ENCODE results near the gene CPLX3. TPM values are rescaled to one million over a fixed set of nuclear protein-coding genes. Genes with fewer than 3 reads are reported as not detected.

CPLX3 gene
- total and polyA plus RNA-seq, 2 donors (not counting 3 experiments of a cell fraction or from before 2014, with no cell fraction given): not detected

GRCh38 chr15:74794248-74794969, 32.0 kb upstream of the CPLX3 start:
- H3K27me3 ChIP-seq (ENCODE audit: control insufficient read depth in 2 of 2, insufficient read depth in 2 of 2, low read length in 2 of 2): no peaks in the 10 kb centered on the region
- FAIRE-seq (no peak), DNase-seq (ENCODE audit: low read depth, low spot score) (no peak)
- no peak overlapping the region for H3K4me3 ChIP-seq (replicated peaks in 1 of 3; ENCODE audit: insufficient read depth in 1 of 3, low read depth in 1 of 3, low read length in 3 of 3)
- POLR2A ChIA-PET: interaction anchor here (0.6 kb wide), 1 partner anchor 155 kb away, joined by 3 read pairs; no protein-coding TSS in a partner anchor
- H3K4me1 ChIP-seq (ENCODE audit: control insufficient read depth, extremely low read depth, insufficient read depth, low read length): peaks cover 6% of the 10 kb centered on the region
- no peak overlapping the region for H3K4me2 ChIP-seq (ENCODE audit: insufficient read depth, low read length)
- no peaks in the 10 kb centered on the region for H3K9me3 ChIP-seq (replicated peaks; ENCODE audit: control insufficient read depth, insufficient read depth, low read length)
- no peak overlapping the region for H3K27ac ChIP-seq (ENCODE audit: insufficient read depth, low read depth, low read length)
- intact Hi-C loops (cut with micrococcal nuclease) (no loop called here), dilution Hi-C loops (cut with MboI; ENCODE audit: extremely low pct_ligation_motif_present, low sequenced_read_pairs) (no loop called here)
- peaks cover 0 to 7% of the 10 kb centered on the region in 2 experiments for H3K36me3 ChIP-seq (ENCODE audit: control insufficient read depth in 2 of 2, extremely low read depth in 1 of 2, insufficient read depth in 2 of 2, low read length in 2 of 2)
- no TSS peak for BruUV-seq (replicated peaks)
- H4K20me1 ChIP-seq (replicated peaks; ENCODE audit: control insufficient read depth, extremely low read depth, insufficient read depth, low read length): no peaks in the 10 kb centered on the region
- CTCF ChIA-PET: interaction anchor here (1.3 to 6.5 kb wide), 8 partner anchors 10 to 160 kb away, joined by 3 to 69 read pairs (median 10); partner anchors contain the start of gene CSK
- peaks cover 68% of the 10 kb centered on the region for H3K79me2 ChIP-seq (ENCODE audit: control insufficient read depth, insufficient read depth, low read length)
- H2AFZ ChIP-seq (ENCODE audit: low read depth, low read length): no peak overlapping the region
- TF ChIP-seq FOS (IDR thresholded peaks at IDR 0.05; ENCODE audit: borderline replicate concordance, insufficient read depth, low read length) (no peak), EZH2 (IDR thresholded peaks at IDR 0.05; ENCODE audit: borderline replicate concordance, low read depth, low read length, severe bottlenecking) (no peak)
- H3K9ac ChIP-seq (replicated peaks; ENCODE audit: extremely low read depth, insufficient read depth, low read length): no peak overlapping the region
- H3K9me1 ChIP-seq (replicated peaks; ENCODE audit: control insufficient read depth, extremely low read depth, insufficient read depth, low read length): no peaks in the 10 kb centered on the region

- Histone ChIP-seq H3K9ac (replicated peaks; ENCODE audit: extremely low read depth, insufficient read depth, low read length) (no peak overlapping the region), H3K9me1 (replicated peaks; ENCODE audit: control insufficient read depth, extremely low read depth, insufficient read depth, low read length) (no peaks in the 10 kb centered on the region), H3K27ac (ENCODE audit: insufficient read depth, low read depth, low read length) (no peak overlapping the region), H4K20me1 (replicated peaks; ENCODE audit: control insufficient read depth, extremely low read depth, insufficient read depth, low read length) (no peaks in the 10 kb centered on the region), H3K9me3 (replicated peaks; ENCODE audit: control insufficient read depth, insufficient read depth, low read length) (no peaks in the 10 kb centered on the region), H3K79me2 (ENCODE audit: control insufficient read depth, insufficient read depth, low read length) (peaks cover 62% of the 10 kb centered on the region), H3K4me2 (ENCODE audit: insufficient read depth, low read length) (no peak overlapping the region), H3K4me3 (replicated peaks in 1 of 3; ENCODE audit: insufficient read depth in 1 of 3, low read depth in 1 of 3, low read length in 3 of 3) (no peak overlapping the region), H3K27me3 (ENCODE audit: control insufficient read depth in 2 of 2, insufficient read depth in 2 of 2, low read length in 2 of 2) (no peaks in the 10 kb centered on the region), H3K4me1 (ENCODE audit: control insufficient read depth, extremely low read depth, insufficient read depth, low read length) (peaks cover under 1% of the 10 kb centered on the region), H3K36me3 (ENCODE audit: control insufficient read depth in 2 of 2, extremely low read depth in 1 of 2, insufficient read depth in 2 of 2, low read length in 2 of 2) (peaks cover 0 to 4% of the 10 kb centered on the region in 2 experiments), H2AFZ (ENCODE audit: low read depth, low read length) (no peak overlapping the region)
- POLR2A ChIA-PET: no interaction called here
- TF ChIP-seq CTCF (IDR thresholded peaks at IDR 0.05; ENCODE audit: extremely low read depth in 1 of 2, insufficient read depth in 1 of 2, low read depth in 1 of 2, low read length in 2 of 2) (no peak), MAX (IDR thresholded peaks at IDR 0.05; ENCODE audit: insufficient read depth, insufficient read length) (no peak), FOS (IDR thresholded peaks at IDR 0.05; ENCODE audit: borderline replicate concordance, insufficient read depth, low read length) (no peak), JUN (IDR thresholded peaks at IDR 0.05; ENCODE audit: borderline replicate concordance, insufficient read depth, insufficient read length, low read depth) (no peak), POLR2AphosphoS5 (IDR thresholded peaks at IDR 0.05; ENCODE audit: insufficient read depth, low read depth, low read length) (no peak), GATA2 (IDR thresholded peaks at IDR 0.05; ENCODE audit: insufficient read depth, insufficient read length, low read depth, low read length) (no peak)
- no TSS peak for BruUV-seq (replicated peaks)
- intact Hi-C loops (cut with micrococcal nuclease) (no loop called here), dilution Hi-C loops (cut with MboI; ENCODE audit: extremely low pct_ligation_motif_present, low sequenced_read_pairs) (no loop called here)
- DNase-seq (ENCODE audit: low read depth, low spot score) (no peak), FAIRE-seq (no peak)
- CTCF ChIA-PET: interaction anchor here (1.3 to 6.5 kb wide), 3 partner anchors 23 to 158 kb away, joined by 3 to 69 read pairs (median 16); no protein-coding TSS in a partner anchor
Observed at GRCh38 chr15:74794970-74795349, 31.5 kb upstream of the CPLX3 start.

Data from endothelial cell of umbilical vein (primary cell).